H9 (cell line): ENCODE data around the gene STK17B. TPM values are rescaled to one million over a fixed set of nuclear protein-coding genes. Genes with fewer than 3 reads are reported as not detected.

Source experiments
- DNase-seq: peaks from one replicate; pipeline ENCODE4 v3.0.0-alpha.2; 2017
- H2AFZ ChIP-seq: one replicate; pipeline ENCODE4 v1.6.1; 2013; ENCODE audit warnings: mild to moderate bottlenecking, low read length, control low read depth, moderate library complexity
- H2AK5ac ChIP-seq: 2 replicates; pipeline ENCODE4 v1.6.1; 2013; ENCODE audit warnings: low read length, control low read depth, mixed read lengths; ENCODE audit not compliant: insufficient read length
- H2BK120ac ChIP-seq: one replicate; pipeline ENCODE4 v1.6.1; 2013; ENCODE audit warnings: low read depth, mild to moderate bottlenecking, low read length, control low read depth, inconsistent platforms; ENCODE audit not compliant: poor library complexity, severe bottlenecking
- H2BK12ac ChIP-seq: 2 replicates; pipeline ENCODE4 v1.6.1; 2013; ENCODE audit warnings: low read length, control low read depth, mixed read lengths, low read depth; ENCODE audit not compliant: insufficient read length
- H2BK15ac ChIP-seq: 2 replicates; pipeline ENCODE4 v1.6.1; 2013; ENCODE audit warnings: low read depth, low read length, control low read depth
- H2BK20ac ChIP-seq: one replicate; pipeline ENCODE4 v1.6.1; 2013; ENCODE audit warnings: low read depth, mild to moderate bottlenecking, low read length, control low read depth, inconsistent platforms; ENCODE audit not compliant: poor library complexity, severe bottlenecking
- H2BK5ac ChIP-seq: 2 replicates; pipeline ENCODE4 v1.6.1; 2013; ENCODE audit warnings: low read length, control low read depth, mixed read lengths; ENCODE audit not compliant: insufficient read length
- H3K14ac ChIP-seq: 2 replicates; pipeline ENCODE4 v1.6.1; 2013; ENCODE audit warnings: low read length, control low read depth; ENCODE audit not compliant: insufficient read depth
- H3K18ac ChIP-seq: 2 replicates; pipeline ENCODE4 v1.6.1; 2013; ENCODE audit warnings: low read depth, mild to moderate bottlenecking, mixed read lengths, low read length, control low read depth; ENCODE audit not compliant: insufficient read length
- H3K23ac ChIP-seq: 2 replicates; pipeline ENCODE4 v1.6.1; 2013; ENCODE audit warnings: low read length, control low read depth, mixed read lengths, low read depth; ENCODE audit not compliant: insufficient read length
- H3K23me2 ChIP-seq: 2 replicates; pipeline ENCODE4 v1.6.1; 2013; ENCODE audit warnings: low read depth, mild to moderate bottlenecking, mixed read lengths, low read length, control low read depth; ENCODE audit not compliant: insufficient read length, poor library complexity, severe bottlenecking
- H3K27ac ChIP-seq: 2 replicates; pipeline ENCODE4 v1.5.1; 2013; ENCODE audit warnings: low read length, control low read depth, mixed read lengths, low read depth; ENCODE audit not compliant: insufficient read length
- H3K27me3 ChIP-seq: 2 replicates; pipeline ENCODE4 v1.6.1; 2013; ENCODE audit warnings: low read length, control low read depth, inconsistent platforms; ENCODE audit not compliant: insufficient read depth
- H3K4ac ChIP-seq: 2 replicates; pipeline ENCODE4 v1.6.1; 2013; ENCODE audit warnings: low read depth, mild to moderate bottlenecking, control low read depth, inconsistent platforms, low read length, moderate library complexity
- H3K4me1 ChIP-seq: 2 replicates; pipeline ENCODE4 v1.6.1; 2013; ENCODE audit warnings: low read length, control low read depth, inconsistent platforms; ENCODE audit not compliant: insufficient read depth
- H3K4me2 ChIP-seq: 2 replicates; pipeline ENCODE4 v1.6.1; 2013; ENCODE audit warnings: low read length, control low read depth, mixed read lengths; ENCODE audit not compliant: insufficient read length, insufficient read depth
- H3K56ac ChIP-seq: 2 replicates; pipeline ENCODE4 v1.6.1; 2013; ENCODE audit warnings: low read depth, mild to moderate bottlenecking, mixed read lengths, low read length, control low read depth; ENCODE audit not compliant: insufficient read length
- H3K79me1 ChIP-seq: 2 replicates; pipeline ENCODE4 v1.6.1; 2013; ENCODE audit warnings: low read depth, mild to moderate bottlenecking, moderate library complexity, low read length, control low read depth, inconsistent platforms; ENCODE audit not compliant: insufficient read depth, poor library complexity, severe bottlenecking
- H3K79me2 ChIP-seq: 2 replicates; pipeline ENCODE4 v1.6.1; 2013; ENCODE audit warnings: low read length, control low read depth, inconsistent platforms; ENCODE audit not compliant: insufficient read depth
- H3K9ac ChIP-seq: 2 replicates; pipeline ENCODE4 v1.6.1; 2013; ENCODE audit warnings: low read length, control low read depth, mixed read lengths; ENCODE audit not compliant: insufficient read length; ENCODE audit errors: extremely low read depth
- H3K9me3 ChIP-seq: one replicate; pipeline ENCODE4 v1.6.1; 2013; ENCODE audit warnings: low read depth, low read length, inconsistent platforms; ENCODE audit not compliant: control insufficient read depth
- H3T11ph ChIP-seq: one replicate; pipeline ENCODE4 v1.6.1; 2013; ENCODE audit warnings: mild to moderate bottlenecking, low read length, control low read depth, inconsistent platforms
- H4K20me1 ChIP-seq: one replicate; pipeline ENCODE4 v1.6.1; 2013; ENCODE audit not compliant: control insufficient read depth, insufficient read length, insufficient read depth
- H4K5ac ChIP-seq: 2 replicates; pipeline ENCODE4 v1.6.1; 2013; ENCODE audit warnings: low read depth, mild to moderate bottlenecking, mixed read lengths, low read length, control low read depth; ENCODE audit not compliant: insufficient read length
- H4K8ac ChIP-seq: replicated peaks from 2 replicates; pipeline ENCODE4 v1.6.1; 2013; ENCODE audit warnings: low read length, control low read depth, mixed read lengths, low read depth; ENCODE audit not compliant: insufficient read length
- H4K91ac ChIP-seq: 2 replicates; pipeline ENCODE4 v1.6.1; 2013; ENCODE audit warnings: low read depth, mild to moderate bottlenecking, moderate library complexity, mixed read lengths, low read length, control low read depth; ENCODE audit not compliant: insufficient read length
- H3K27ac Mint-ChIP-seq, 3 experiments: 2 replicates in 2 of 3; 3 replicates in 1 of 3; pipeline ENCODE4 v1.8.0; 2020 to 2021; ENCODE audit warnings: mixed read lengths in 3 of 3, mild to moderate bottlenecking in 1 of 3, moderate library complexity in 1 of 3
- H3K27me3 Mint-ChIP-seq: 2 replicates; pipeline ENCODE4 v1.8.0; 2021; ENCODE audit warnings: low read depth, mild to moderate bottlenecking, moderate library complexity, mixed read lengths
- H3K36me3 Mint-ChIP-seq, 3 experiments: 2 replicates in 2 of 3; 3 replicates in 1 of 3; pipeline ENCODE4 v1.8.0; 2020 to 2021; ENCODE audit warnings: low read depth in 3 of 3, mixed read lengths in 3 of 3; ENCODE audit not compliant: insufficient read depth in 1 of 3
- H3K4me1 Mint-ChIP-seq, 2 experiments: 2 replicates each; pipeline ENCODE4 v1.8.0; 2020; ENCODE audit warnings: mixed read lengths in 2 of 2
- H3K4me3 Mint-ChIP-seq, 2 experiments: 2 replicates in 1 of 2; 3 replicates in 1 of 2; pipeline ENCODE4 v1.8.0; 2020 to 2021; ENCODE audit warnings: mild to moderate bottlenecking in 2 of 2, mixed read lengths in 2 of 2, moderate library complexity in 1 of 2
- H3K9me3 Mint-ChIP-seq, 2 experiments: 2 replicates in 1 of 2; 3 replicates in 1 of 2; pipeline ENCODE4 v1.8.0; 2020; ENCODE audit warnings: mild to moderate bottlenecking in 2 of 2, mixed read lengths in 2 of 2, moderate library complexity in 1 of 2
- CTCF ChIP-seq: fragments of 200-600 bp; sonication (generic); conservative IDR thresholded peaks from 3 replicates; pipeline ENCODE4 v1.8.0; 2021; ENCODE audit warnings: antibody characterized with exemption, mild to moderate bottlenecking
- WGBS: extraction: QIAGEN DNeasy Blood & Tissue Kit; methylation state at CpG from one replicate; pipeline ENCODE4 v1.1.7; 2013; ENCODE audit warnings: missing lambda C conversion rate, low lambda C conversion rate, mixed read lengths; ENCODE audit not compliant: insufficient read length; ENCODE audit errors: extremely low coverage; 5-methylcytosine and 5-hydroxymethylcytosine counted together
- total RNA-seq: library from RNA; stranded (reverse); gene quantifications from 2 replicates; pipeline ENCODE4 v1.2.1, GENCODE V29; 2021

The STK17B gene
- total RNA-seq, 1 experiment from 2014 or later, result 6.1 TPM

- Histone ChIP-seq H2BK12ac (no peak overlapping the region), H2BK5ac (no peak overlapping the region), H3K79me2 (no peaks in the 10 kb centered on the region), H2BK120ac (no peak overlapping the region), H3T11ph (no peak overlapping the region), H3K23ac (no peak overlapping the region), H2AFZ (no peak overlapping the region), H3K4me2 (no peak overlapping the region), H3K14ac (no peak overlapping the region), H3K4me1 (peaks cover 3% of the 10 kb centered on the region; the same call in 1 of the 2 replicates), H3K9me3 (no peaks in the 10 kb centered on the region), H3K23me2 (no peaks in the 10 kb centered on the region), H2AK5ac (no peak overlapping the region), H4K20me1 (no peaks in the 10 kb centered on the region), H3K27me3 (no peaks in the 10 kb centered on the region), H3K18ac (no peak overlapping the region), H3K4ac (no peak overlapping the region), H3K9ac (no peak overlapping the region), H3K56ac (no peak overlapping the region), H4K5ac (no peak overlapping the region), H3K79me1 (no peaks in the 10 kb centered on the region), H3K27ac (no peak overlapping the region), H4K8ac (no peak overlapping the region), H2BK15ac (no peak overlapping the region), H2BK20ac (no peak overlapping the region), H4K91ac (no peak overlapping the region)
- no peak for DNase-seq
- H3K4me1 Mint-ChIP-seq, result peaks cover 10 to 16% of the 10 kb centered on the region in 2 experiments
- H3K36me3 Mint-ChIP-seq, result peaks cover 0 to 5% (median 4%) of the 10 kb centered on the region in 3 experiments; a peak in 5 of 7 replicates
- no peak for TF ChIP-seq CTCF
- H3K4me3 Mint-ChIP-seq, result no peak overlapping the region
- H3K9me3 Mint-ChIP-seq, result peaks cover 4% of the 10 kb centered on the region in 2 experiments; a peak in 3 of 5 replicates
- no peaks in the 10 kb centered on the region for H3K27me3 Mint-ChIP-seq
- H3K27ac Mint-ChIP-seq, result no peak overlapping the region; a peak in 1 of 7 replicates
- no CpG with 5 or more reads among the region's 1 CpG for WGBS
Observed at GRCh38 chr2:196208915-196209314, 37.5 kb upstream of the STK17B start.
